ENCODE results near the gene NPAS1. TPM values are rescaled to one million over a fixed set of nuclear protein-coding genes. Genes with fewer than 3 reads are reported as not detected.

Gene NPAS1
- total RNA-seq (2014; rRNA removed; shearing (Covaris generic)): 2.7 and 2.9 TPM in 2 replicates

GRCh38 chr19:47019431-47020041 lies at the start of gene NPAS1:
TSS of gene NPAS1 (plus strand) at chr19:47019837. CDS start at chr19:47021048, 1,211 bp downstream.

Other genes with a start within 250 kb of the NPAS1 start
- 379 and 423 TPM in 2 replicates for gene SLC1A5, start 231.2 kb upstream of the NPAS1 start, total RNA-seq (2014; rRNA removed; shearing (Covaris generic))
- gene AP2S1, start 169.0 kb upstream of the NPAS1 start, total RNA-seq (2014; rRNA removed; shearing (Covaris generic)): 452 and 463 TPM in 2 replicates
- 21.1 and 21.8 TPM in 2 replicates for gene ARHGAP35, start 158.8 kb upstream of the NPAS1 start, total RNA-seq (2014; rRNA removed; shearing (Covaris generic))
- gene TMEM160, start 28.8 kb downstream of the NPAS1 start, total RNA-seq (2014; rRNA removed; shearing (Covaris generic)): 58.6 and 89.5 TPM in 2 replicates
- gene ZC3H4, start 93.9 kb downstream of the NPAS1 start, total RNA-seq (2014; rRNA removed; shearing (Covaris generic)): 21.5 and 26.7 TPM in 2 replicates
- gene SAE1, start 111.0 kb downstream of the NPAS1 start, total RNA-seq (2014; rRNA removed; shearing (Covaris generic)): 172 and 182 TPM in 2 replicates
- gene BBC3, start 211.4 kb downstream of the NPAS1 start, total RNA-seq (2014; rRNA removed; shearing (Covaris generic)): 15.8 and 16.9 TPM in 2 replicates
- 20.5 and 22.0 TPM in 2 replicates for gene CCDC9, start 236.7 kb downstream of the NPAS1 start, total RNA-seq (2014; rRNA removed; shearing (Covaris generic))

Measured in A375 (cell line).